ENCODE results near the gene KRTAP10-9.
"Not testable (repeated sequence)": the region's sequence is repeated elsewhere in the genome, so short reads cannot be mapped to it uniquely, and the experiment has no call there.

The KRTAP10-9 gene, protein sequence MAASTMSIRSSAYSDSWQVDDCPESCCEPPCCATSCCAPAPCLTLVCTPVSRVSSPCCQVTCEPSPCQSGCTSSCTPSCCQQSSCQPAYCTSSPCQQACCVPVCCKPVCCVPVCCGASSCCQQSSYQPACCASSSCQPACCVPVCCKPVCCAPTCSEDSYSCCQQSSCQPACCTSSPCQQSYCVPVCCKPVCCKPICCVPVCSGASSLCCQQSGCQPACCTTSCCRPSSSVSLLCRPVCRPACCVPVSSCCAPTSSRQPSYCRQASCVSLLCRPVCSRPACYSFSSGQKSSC

DNA sequence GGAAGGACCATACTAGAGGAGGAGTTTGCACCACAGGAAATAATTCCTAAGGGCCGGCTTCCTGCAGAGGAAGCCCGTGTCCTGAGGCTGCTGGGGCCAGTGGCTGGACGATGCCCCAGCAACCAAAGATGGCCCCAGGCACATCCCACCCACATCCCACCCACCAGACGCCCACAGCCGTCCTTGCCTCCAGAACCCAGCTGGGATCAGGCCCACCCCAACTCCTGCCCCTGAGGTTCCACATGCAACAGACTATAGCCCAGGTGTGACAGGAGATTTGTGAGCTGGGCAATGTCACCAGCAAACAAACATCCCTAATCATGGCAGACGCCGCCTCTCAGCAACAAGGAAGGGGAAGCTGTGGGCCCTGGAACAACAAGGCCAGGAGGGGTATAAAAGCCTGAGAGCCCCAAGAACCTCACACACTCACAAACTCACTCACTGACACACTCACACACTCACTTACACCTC, at the start of gene KRTAP10-9:
KRTAP10-9 (plus strand) TSS at position 421 of the 471 bp plus-strand sequence. CDS start 79 bp downstream, outside the sequence.
- DNase-seq, result no peak

GRCh38 chr21:44578371-44579055, 48.4 kb upstream of the KRTAP10-9 start:
- DNase-seq, result no peak

DNA sequence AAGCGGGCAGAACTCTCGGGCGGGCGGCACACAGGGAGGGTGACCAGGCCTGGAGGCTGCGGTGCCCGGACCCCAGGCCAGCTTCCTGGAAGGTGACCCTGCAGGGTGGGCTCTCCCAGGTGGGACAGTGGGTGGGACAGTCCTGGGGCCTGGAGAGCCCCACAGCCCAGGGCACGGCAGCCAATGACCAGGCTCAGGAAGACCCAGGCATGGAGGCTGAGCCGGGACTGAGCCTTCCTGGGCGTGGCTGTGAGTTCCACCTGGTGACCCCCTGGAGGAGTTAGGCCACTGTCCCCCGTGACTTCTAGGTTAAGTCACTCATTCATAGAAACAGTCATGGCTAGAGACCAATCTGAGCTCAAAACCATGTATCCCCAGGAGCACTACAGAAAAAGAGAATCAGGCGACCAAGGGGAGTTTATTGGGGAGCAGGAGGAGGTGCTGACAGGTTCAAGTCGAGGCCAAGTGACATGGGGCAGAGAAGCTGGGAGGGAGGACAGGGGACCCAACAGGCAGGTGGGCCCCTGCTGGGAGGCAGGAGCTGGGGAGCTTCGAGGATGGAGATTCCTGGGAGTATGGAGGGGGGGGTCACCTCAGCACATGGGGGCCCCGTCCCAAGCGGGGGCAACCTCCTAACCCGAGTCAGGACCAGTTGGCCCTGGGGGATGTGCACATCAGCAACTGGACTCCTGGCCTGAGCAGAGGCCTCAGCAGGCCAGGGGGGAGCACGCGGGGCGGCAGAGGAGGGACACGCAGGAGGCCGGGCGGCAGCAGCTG, 47.6 kb upstream of the KRTAP10-9 start:
- DNase-seq, result no peak

DNA sequence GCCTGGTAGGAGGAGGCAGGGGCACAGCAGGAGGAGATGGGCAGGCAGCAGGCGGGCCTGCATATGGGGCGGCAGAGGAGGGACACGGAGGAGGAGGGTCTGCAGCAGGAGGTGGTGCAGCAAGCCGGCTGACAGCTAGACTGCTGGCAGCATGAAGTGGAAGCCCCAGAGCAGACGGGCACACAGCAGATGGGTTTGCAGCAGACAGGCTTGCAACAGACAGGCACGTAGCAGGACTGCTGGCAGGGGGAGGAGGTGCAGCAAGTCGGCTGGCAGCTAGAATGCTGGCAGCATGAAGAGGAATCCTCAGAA, 47.1 kb upstream of the KRTAP10-9 start:
- no peak for DNase-seq

DNA sequence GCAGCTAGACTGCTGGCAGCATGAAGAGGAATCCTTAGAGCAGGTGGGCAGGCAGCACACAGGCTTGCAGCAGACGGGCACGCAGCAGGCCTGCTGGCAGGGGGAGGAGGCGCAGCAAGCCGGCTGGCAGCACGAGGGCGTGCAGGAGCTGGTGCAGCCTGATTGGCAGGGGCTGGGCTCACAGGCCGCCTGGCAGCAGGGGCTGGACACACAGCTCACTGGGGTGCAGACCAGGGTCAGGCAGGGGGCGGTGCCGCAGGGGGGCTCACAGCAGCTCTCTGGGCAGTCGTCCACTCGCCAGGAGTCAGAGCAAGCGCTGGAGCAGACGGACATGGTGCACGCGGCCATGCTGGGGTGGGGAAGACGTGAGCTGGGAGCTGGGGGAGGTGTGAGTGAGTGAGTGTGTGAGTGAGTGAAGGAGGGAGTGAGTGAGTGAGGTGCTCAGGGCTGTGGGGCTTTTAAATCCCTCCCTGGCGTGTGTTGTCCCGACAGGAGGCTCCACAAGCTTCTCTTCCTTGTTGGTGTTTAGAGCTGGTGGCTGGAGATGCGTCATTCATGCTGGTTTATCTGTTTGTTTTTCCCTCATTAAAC, 46.6 kb upstream of the KRTAP10-9 start, which contains the start of gene KRTAP10-5:
KRTAP10-5 (minus strand) TSS at position 374 of the 591 bp plus-strand sequence; CDS start at position 348, 26 bp downstream.
- peak; percentile 46 for DNase-seq

- DNase-seq, result no peak
These were observed 45.7 kb upstream of the KRTAP10-9 start for GRCh38 chr21:44581158-44581557.

- DNase-seq, result no peak
These were observed 44.8 kb upstream of the KRTAP10-9 start for GRCh38 chr21:44582055-44582454.

- no peak for DNase-seq
These were observed 43.6 kb upstream of the KRTAP10-9 start for GRCh38 chr21:44583089-44583799.

DNA sequence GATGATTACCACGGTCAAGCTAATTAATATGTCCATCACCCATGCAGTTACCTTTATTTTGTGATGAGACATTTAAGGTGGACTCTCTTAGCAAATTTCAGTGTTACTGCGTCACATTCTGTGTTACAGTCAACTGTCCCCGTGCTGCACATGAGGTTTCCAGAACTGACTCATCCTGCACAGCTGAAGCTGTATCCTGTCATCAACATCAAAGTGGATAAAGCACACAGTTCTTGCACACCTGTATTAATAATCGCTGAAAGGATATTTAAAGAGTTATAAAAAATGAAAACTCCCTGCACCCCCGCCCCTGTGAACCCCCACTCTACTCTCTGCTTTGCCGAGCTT, 43.1 kb upstream of the KRTAP10-9 start:
- no peak for DNase-seq

DNA sequence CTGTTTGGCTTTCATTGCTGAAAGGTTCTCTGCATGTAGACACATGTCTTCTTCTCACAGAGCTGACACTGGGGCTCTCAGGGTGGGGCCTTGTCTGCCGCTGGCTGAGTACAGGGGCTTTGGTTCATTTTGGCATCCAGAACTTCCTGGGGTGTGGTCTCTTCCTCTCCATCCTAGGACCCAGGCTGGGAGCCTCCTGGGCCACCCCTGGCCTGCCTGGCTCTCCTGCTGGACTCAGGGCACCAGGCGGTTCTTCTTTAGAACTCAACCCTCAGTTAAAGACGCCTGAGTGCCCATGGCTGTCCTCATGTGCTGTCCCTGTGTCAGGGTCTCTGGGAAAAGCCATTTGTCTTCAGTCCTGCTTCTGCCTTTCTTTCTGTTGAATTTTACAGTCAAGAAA, 41.0 kb upstream of the KRTAP10-9 start:
- DNase-seq, result no peak

DNA sequence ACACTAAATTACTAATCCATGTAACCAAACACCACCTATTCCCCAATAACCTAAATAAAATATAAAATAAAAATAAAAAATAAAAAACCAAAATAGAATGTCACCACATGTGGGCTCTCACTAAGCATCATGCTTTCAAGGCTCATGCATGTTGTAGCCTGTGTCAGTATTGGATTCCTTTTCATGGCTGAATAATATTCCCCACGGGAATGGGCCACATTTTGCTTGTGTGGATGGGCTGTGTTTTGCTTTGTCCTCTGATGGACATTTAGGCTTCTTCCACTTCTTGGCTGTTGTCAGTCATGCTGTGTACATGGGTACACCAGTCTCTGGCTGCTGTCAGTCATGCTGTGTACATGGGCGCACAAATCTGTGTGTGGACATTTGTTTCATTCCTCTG, 37.8 kb upstream of the KRTAP10-9 start:
- DNase-seq, result no peak

- no peak for DNase-seq
These were observed 37.1 kb upstream of the KRTAP10-9 start for GRCh38 chr21:44589586-44590305.

- no peak for DNase-seq
These were observed 36.6 kb upstream of the KRTAP10-9 start for GRCh38 chr21:44590311-44590721.

- DNase-seq, result peak; percentile 36
These were observed 35.7 kb upstream of the KRTAP10-9 start for GRCh38 chr21:44590897-44591800.

DNA sequence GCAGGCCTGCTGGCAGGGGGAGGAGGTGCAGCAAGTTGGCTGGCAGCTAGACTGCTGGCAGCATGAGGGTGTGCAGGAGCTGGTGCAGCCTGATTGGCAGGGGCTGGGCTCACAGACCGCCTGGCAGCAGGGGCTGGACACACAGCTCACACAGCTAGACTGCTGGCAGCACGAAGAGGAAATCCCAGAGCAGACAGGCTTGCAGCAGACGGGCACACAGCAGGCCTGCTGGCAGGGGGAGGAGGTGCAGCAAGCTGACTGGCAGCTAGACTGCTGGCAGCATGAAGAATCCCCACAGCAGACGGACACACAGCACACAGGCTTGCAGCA, 35.1 kb upstream of the KRTAP10-9 start:
- DNase-seq, result not testable (repeated sequence)

DNA sequence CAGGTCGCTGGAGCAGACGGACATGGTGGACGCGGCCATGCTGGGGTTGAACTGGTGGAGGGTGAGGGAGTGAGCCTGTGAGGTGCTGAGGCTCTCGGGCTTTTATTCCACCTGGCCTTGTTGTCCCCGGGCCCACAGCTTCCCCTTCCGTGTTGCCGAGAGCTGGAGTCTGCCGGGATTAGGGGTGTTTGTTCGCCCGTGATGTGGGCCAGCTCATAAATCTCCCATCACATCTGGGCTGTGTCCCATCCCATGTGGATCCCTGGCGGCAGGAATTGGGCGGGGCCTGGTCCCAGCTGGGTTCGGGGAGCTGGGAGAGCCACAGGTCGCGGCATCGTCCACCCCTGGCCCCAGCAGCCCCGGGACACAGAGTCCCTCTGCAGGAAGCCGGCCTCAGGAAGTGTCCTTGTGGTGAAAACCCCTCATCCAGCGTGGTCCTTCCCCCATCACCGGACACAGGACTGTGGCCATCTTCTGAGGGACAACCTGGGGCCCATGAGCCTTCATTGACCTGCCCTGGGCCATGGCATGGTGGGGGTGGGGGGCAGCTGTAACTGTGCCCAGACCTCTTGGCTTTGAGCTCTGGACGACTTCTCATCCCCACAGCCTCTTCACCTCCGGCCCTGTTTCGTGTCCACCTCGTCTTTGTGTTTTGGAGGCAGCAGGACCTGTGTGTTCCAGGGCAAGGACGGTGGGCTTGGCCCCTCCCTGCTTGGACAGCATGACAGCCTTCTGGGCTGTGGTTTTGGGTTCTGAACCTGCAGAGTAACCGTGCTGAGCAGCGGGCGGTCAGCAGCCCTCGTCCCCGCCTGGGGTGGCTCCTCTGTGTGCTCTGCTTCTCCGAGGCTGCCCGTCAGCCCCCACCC, 34.2 kb upstream of the KRTAP10-9 start, which contains the start of gene KRTAP10-6:
KRTAP10-6 (minus strand) TSS at position 60 of the 866 bp plus-strand sequence; CDS start at position 39, 21 bp downstream.
- no peak for DNase-seq

DNA sequence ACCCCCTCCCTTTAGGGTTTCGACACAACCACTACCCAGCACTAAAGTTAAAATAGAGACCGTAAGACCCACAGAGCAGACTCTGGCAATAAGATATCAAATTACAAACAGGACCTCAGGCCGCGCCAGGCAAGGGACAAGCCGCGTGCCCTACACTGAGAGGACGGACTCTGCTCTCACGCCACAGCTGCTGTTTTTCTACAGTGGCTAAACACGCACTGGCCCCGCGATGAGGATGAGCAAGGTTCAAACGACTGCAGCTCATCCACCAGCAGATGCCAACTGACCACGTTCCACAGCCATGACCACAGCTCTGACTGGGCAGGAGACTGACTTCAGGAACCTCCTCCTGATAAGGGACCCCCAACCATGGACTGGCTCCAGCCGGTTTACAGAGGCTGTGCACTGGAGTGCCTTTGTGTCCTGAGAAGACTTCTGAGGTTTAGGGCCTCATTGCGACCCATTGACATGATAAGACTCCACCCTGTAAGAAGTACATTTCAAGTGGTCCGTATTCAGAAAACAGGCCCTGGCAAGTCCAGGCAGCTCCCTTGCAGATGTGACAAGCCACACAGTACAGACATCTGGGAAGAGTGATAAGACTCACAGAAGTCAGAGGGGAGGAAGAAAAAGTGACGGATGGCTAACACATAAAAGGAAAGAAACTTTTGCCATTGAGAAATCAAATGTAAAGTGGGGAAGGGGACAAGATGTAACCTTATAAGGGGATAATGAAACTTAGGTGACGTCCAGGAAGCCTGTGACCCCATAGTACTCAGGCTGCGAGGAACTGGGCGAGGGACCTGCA, 33.1 kb upstream of the KRTAP10-9 start:
- DNase-seq, result peak; percentile 10

GRCh38 chr21:44594406-44594916, 32.4 kb upstream of the KRTAP10-9 start:
- DNase-seq, result no peak

GRCh38 chr21:44595524-44595923, 31.4 kb upstream of the KRTAP10-9 start:
- DNase-seq, result no peak

Data from NCI-H2171 treated with DMSO at 0.1 percent for 48 hours (cell line).